ENCODE data around the gene ZNF234. TPM values are rescaled to one million over a fixed set of nuclear protein-coding genes. Genes with fewer than 3 reads are reported as not detected.
"Not testable (repeated sequence)": the region's sequence is repeated elsewhere in the genome, so short reads cannot be mapped to it uniquely, and the experiment has no call there.

The ZNF234 gene
- total RNA-seq, 1 donor from 2014 or later: 8.7 TPM

DNA sequence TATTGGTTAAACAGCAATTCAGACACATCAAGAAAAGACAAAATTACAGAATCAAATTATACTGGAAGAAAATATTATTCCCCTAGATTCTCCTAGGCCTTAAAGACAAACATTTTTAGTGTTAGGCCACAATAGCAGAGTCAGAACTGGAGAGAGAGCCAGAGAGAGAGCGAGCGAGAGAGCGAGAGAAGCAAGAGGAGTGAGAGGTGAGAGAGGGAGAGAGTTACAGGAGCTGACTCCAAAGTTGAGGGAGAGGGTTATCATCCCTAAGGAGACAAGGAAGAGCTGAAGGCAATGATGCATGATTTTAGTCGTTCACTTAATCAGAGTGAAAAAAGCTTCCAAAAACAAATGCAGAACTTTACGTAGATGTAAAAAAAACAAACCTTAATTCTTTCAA is 50.8 kb downstream of the ZNF234 start:
- intact Hi-C loops (cut with micrococcal nuclease): no loop called here
- no peak overlapping the region for H3K27ac ChIP-seq (replicated peaks)
- no peaks in the 10 kb centered on the region for H3K4me1 ChIP-seq
- H3K27me3 ChIP-seq (ENCODE audit: low read depth): no peaks in the 10 kb centered on the region
- H3K4me3 ChIP-seq: no peak overlapping the region
- H3K9me3 ChIP-seq (replicated peaks): peaks cover 26% of the 10 kb centered on the region
- no peaks in the 10 kb centered on the region for H3K36me3 ChIP-seq
- DNase-seq: no peak
- TF ChIP-seq, protein P1, sequence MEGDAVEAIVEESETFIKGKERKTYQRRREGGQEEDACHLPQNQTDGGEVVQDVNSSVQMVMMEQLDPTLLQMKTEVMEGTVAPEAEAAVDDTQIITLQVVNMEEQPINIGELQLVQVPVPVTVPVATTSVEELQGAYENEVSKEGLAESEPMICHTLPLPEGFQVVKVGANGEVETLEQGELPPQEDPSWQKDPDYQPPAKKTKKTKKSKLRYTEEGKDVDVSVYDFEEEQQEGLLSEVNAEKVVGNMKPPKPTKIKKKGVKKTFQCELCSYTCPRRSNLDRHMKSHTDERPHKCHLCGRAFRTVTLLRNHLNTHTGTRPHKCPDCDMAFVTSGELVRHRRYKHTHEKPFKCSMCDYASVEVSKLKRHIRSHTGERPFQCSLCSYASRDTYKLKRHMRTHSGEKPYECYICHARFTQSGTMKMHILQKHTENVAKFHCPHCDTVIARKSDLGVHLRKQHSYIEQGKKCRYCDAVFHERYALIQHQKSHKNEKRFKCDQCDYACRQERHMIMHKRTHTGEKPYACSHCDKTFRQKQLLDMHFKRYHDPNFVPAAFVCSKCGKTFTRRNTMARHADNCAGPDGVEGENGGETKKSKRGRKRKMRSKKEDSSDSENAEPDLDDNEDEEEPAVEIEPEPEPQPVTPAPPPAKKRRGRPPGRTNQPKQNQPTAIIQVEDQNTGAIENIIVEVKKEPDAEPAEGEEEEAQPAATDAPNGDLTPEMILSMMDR (IDR thresholded peaks at IDR 0.05; ENCODE audit: borderline replicate concordance): no peak

DNA sequence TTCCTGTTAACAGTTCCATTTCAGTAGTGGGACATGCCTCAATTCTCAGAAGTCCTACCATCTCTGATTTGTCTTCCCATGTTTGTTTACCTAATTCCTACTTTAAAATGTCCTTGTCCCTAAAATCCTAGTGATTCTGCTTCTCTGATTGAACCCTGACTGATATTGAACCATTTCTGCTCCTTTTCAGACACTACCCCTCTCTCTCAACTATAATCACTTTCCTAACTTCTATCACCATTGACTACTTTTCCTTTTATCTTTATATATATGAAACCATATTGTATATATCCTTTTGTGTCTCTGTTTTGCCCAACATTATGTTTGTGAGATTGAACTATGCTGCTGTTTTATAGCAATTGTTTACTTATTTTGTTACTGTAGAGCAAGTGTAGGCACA is 55.4 kb downstream of the ZNF234 start:
- Histone ChIP-seq H3K36me3 (no peaks in the 10 kb centered on the region), H3K27ac (replicated peaks) (no peak overlapping the region), H3K9me3 (replicated peaks) (peaks cover 37% of the 10 kb centered on the region), H3K4me3 (no peak overlapping the region), H3K27me3 (ENCODE audit: low read depth) (no peaks in the 10 kb centered on the region), H3K4me1 (no peaks in the 10 kb centered on the region)
- TF ChIP-seq, protein P1 (IDR thresholded peaks at IDR 0.05; ENCODE audit: borderline replicate concordance): no peak
- DNase-seq: no peak
- intact Hi-C loops (cut with micrococcal nuclease): no loop called here

DNA sequence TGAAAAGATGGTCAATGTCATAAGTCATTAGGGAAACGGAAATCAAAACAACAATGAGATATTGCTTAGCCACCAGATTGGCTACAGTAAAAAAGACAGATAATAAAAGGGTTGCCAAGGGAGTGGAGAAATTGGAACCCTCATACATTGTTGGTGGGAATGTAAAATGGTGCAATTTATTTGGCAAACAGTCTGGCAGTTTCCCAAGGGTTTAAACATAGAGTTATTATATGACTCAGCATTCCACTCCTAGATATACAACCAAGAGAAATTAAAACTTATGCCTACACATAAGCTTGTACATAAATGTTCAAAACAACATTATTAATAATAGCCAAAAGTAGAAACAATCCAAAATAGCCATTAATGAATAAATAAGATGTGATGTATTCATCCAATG is 61.1 kb downstream of the ZNF234 start:
- H3K27me3 ChIP-seq (ENCODE audit: low read depth): no peaks in the 10 kb centered on the region
- no peak for DNase-seq
- no peaks in the 10 kb centered on the region for H3K36me3 ChIP-seq
- H3K9me3 ChIP-seq (replicated peaks): peaks cover 12% of the 10 kb centered on the region
- no peak overlapping the region for H3K27ac ChIP-seq (replicated peaks)
- no peak overlapping the region for H3K4me3 ChIP-seq
- intact Hi-C loops (cut with micrococcal nuclease): no loop called here
- H3K4me1 ChIP-seq: peaks cover 1% of the 10 kb centered on the region
- TF ChIP-seq, protein P1 (IDR thresholded peaks at IDR 0.05; ENCODE audit: borderline replicate concordance): no peak

DNA sequence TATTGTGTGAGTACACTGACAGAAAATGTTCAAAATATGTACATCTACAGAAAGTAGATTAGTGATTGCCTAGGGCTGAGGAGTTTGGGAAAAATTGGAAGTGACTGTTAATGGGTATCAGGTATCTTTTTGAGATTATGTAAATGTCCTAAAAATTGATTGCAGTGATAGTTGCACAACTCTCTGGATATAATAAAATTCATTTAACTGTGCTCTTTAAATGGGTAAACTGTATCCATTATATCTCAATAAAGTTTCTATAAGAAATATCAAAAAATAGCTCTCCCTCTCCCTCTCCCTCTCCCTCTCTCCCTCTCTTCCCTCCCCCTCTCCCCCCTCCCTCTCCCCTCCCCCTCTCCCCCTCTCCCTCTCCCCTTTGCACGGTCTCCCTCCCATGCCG is 61.6 kb downstream of the ZNF234 start:
- Histone ChIP-seq H3K4me1 (peaks cover 6% of the 10 kb centered on the region), H3K36me3 (no peaks in the 10 kb centered on the region), H3K4me3 (no peak overlapping the region), H3K9me3 (replicated peaks) (peaks cover 12% of the 10 kb centered on the region), H3K27me3 (ENCODE audit: low read depth) (no peaks in the 10 kb centered on the region), H3K27ac (replicated peaks) (no peak overlapping the region)
- no peak for DNase-seq
- intact Hi-C loops (cut with micrococcal nuclease): no loop called here
- TF ChIP-seq, protein P1 (IDR thresholded peaks at IDR 0.05; ENCODE audit: borderline replicate concordance): no peak

DNA sequence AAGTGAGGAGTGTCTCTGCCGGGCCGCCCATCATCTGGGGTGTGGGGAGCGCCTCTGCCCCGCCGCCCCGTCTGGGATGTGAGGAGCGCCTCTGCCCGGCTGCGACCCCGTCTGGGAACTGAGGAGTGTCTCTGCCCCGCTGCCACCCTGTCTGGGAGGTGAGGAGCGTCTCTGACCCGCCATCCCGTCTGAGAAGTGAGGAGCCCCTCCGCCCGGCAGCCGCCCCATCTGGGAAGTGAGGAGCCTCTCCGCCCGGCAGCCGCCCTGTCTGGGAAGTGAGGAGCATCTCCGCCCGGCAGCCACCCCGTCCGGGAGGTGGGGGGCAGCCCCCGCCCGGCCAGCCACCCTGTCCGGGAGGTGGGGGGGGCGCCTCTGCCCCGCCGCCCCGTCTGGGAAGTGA is 62.5 kb downstream of the ZNF234 start:
- H3K27ac ChIP-seq (replicated peaks); H3K4me3 ChIP-seq; intact Hi-C loops (cut with micrococcal nuclease); DNase-seq; H3K36me3 ChIP-seq; H3K27me3 ChIP-seq (ENCODE audit: low read depth): not testable (repeated sequence)
- peaks cover 12% of the 10 kb centered on the region for H3K9me3 ChIP-seq (replicated peaks)
- peaks cover 13% of the 10 kb centered on the region for H3K4me1 ChIP-seq

DNA sequence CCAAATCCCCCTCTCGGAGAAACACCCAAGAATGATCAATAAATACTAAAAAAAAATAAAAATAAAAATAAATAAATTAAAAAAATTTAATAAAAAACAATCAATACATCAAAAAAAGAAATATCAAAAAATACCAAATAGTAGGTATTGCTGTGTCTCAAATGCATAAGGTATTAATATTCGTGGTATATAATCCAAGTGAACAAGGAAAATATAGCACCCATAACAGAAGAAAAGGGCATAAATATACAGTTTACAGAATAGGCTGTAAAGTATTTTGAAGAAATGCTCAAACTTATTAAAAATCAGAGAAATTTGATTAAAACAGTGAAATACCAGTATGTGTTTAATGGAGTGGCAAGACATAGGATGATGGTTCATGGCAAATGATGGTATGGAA is 63.4 kb downstream of the ZNF234 start:
- intact Hi-C loops (cut with micrococcal nuclease): no loop called here
- Histone ChIP-seq H3K9me3 (replicated peaks) (peaks cover 12% of the 10 kb centered on the region), H3K36me3 (no peaks in the 10 kb centered on the region), H3K4me1 (peaks cover 13% of the 10 kb centered on the region), H3K27ac (replicated peaks) (no peak overlapping the region), H3K4me3 (no peak overlapping the region), H3K27me3 (ENCODE audit: low read depth) (no peaks in the 10 kb centered on the region)
- no peak for DNase-seq
- TF ChIP-seq, protein P1 (IDR thresholded peaks at IDR 0.05; ENCODE audit: borderline replicate concordance): no peak

All from left ventricle myocardium inferior (tissue), 1 donor.